Measurements from ENCODE around the gene IER2. TPM values are rescaled to one million over a fixed set of nuclear protein-coding genes. Genes with fewer than 3 reads are reported as not detected.

The IER2 gene
- total RNA-seq, 4 donors from 2014 or later = 14.5 to 52.6 (median 20.2) TPM

DNA sequence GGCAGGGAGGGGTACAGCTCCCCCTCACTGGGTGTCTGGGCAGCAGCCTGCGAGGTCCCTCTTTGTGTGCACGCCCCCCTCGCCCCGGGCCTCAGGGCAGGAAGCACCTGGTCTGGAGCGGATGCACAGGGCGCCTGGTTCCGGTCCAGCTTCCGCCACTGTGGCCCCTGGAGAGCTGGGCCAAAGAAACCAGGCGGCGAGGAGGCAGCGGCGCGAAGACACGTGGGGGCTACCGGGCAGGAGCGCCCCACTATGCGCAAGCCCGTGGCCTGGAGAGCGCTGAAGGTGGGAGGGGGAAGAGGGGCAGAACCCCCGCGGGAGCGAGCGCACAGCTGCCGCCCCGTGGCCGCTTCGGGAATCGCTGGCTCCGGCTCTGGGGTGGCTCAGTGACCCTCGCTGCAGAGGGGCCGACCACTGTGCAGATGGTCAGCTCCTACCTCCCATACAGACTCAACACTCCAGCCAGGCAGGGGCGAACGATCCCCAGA lies 45.8 kb upstream of the IER2 start:
- TF ChIP-seq, protein P1, sequence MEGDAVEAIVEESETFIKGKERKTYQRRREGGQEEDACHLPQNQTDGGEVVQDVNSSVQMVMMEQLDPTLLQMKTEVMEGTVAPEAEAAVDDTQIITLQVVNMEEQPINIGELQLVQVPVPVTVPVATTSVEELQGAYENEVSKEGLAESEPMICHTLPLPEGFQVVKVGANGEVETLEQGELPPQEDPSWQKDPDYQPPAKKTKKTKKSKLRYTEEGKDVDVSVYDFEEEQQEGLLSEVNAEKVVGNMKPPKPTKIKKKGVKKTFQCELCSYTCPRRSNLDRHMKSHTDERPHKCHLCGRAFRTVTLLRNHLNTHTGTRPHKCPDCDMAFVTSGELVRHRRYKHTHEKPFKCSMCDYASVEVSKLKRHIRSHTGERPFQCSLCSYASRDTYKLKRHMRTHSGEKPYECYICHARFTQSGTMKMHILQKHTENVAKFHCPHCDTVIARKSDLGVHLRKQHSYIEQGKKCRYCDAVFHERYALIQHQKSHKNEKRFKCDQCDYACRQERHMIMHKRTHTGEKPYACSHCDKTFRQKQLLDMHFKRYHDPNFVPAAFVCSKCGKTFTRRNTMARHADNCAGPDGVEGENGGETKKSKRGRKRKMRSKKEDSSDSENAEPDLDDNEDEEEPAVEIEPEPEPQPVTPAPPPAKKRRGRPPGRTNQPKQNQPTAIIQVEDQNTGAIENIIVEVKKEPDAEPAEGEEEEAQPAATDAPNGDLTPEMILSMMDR (IDR thresholded peaks at IDR 0.05; ENCODE audit: low read depth) = no peak

DNA sequence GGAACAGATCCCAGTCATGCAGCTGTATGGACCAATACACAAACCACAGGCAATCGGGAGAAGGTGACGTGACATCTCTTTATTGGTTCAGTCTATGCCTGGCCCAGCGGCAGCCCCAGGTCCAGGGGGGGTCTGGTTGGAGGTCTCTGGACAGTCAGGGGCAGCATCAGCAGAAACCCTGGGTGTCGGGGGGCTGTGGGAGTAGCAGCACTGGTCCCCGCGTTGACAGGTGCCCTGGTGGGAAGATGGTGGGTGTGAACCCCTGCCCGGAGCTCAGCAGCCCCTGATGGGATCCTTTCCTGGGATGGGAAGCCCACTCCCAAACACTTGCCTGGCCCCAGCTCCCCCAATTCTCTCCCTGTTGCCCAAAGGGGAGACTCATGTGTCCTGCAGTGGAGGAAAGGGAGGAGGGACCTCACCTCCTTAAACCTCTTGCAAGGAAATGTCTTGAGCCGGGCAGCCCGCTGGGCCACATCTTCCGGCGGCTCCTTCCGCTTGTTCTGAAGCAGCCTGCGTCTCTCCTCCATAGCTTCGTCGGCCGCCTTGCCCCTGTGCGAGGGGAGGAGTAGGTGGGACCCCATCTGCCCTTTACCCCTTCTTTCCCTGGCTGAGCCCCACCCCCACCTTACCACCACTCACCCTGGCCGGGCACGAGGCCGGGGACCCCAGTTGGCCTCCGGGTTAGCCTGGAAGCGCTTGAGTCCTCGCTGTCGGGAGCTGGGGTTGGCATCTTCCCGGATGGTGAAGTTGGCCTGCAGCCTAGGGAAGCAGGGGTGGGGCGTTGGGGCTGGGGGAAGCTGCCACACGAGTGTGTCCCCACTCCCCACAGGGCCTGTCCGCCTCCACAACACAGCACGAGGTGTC lies 45.1 kb upstream of the IER2 start:
- TF ChIP-seq, protein P1 (IDR thresholded peaks at IDR 0.05; ENCODE audit: low read depth) = no peak

DNA sequence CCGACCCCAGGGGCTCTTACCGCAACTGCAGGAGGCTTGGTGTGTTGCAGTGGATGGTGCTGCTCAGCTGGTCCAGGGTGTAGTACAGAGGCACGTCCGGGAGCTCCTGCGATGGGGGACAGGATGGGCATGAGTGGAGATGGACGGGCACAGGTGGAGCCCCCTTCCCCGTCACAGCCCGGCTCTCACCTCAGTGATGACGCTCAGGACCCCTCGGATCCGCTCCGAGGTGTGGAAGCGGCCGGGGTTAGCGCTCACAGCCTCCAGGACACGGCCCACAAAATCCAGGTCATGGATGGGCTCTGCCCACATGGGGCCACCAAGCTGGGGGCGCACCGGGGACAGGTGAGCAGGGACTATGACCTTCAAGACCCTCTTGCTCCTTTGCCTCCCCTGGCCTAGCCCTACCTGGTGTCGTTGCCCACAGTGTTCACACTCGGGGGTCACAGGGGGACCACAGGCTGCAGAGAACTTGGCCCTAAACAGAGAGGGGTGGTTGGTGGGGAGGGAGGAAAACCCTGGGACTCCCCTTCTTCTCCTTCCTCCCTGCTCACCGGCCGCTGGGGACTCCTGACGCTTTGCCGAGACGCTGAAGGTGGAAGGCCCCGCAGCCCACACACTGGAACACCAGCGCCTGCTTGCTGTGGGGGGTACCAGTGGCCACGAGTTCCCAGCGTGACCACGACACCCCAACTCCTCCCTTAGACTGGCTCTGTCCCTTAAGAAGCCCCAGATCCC lies 40.7 kb upstream of the IER2 start:
- TF ChIP-seq, protein P1 (IDR thresholded peaks at IDR 0.05; ENCODE audit: low read depth) = no peak

DNA sequence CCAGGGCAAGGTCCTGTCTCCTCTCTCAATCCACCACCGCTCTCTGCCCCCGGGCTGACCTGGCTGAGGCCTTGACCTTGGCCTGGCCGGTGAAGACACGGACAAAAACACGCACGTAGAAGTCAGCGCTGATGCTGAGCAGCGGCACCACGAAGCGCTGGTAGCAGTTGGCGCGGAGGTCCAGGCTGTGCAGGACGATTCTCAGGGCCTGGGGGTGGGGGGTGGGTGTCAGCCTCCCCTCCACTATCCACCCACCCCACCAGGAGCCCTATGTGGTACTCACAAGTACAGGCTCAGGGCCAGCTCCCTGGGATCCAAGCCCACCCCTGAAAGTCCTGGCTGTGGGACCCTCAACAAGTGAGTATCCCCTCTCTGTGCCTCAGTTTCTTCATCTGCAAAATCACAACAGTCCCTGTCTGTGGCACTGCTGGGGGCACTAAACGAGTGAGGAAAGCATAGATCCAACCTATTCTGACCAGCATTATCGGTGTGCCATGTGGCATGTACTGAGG lies 40.1 kb upstream of the IER2 start:
- TF ChIP-seq, protein P1 (IDR thresholded peaks at IDR 0.05; ENCODE audit: low read depth) = no peak

DNA sequence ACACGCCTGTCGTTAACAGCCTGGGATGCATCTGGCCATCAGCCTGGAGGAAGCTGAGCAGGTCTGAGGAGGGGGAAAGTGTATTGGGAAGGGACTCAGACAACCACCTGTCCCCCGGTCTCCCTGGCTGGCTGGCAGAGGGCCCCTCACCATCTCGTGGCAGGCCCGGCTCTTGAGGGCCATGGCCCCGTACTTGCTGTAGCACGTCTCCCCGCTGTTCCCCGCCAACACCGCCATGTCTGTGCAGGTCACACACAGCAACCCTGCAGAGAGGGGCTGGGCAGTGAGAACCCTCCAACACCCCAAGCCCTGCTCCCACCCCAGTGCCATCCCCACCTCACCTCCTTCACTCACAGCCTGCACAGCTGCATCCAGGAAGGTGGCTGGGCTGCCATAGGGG lies 37.7 kb upstream of the IER2 start:
- TF ChIP-seq, protein P1 (IDR thresholded peaks at IDR 0.05; ENCODE audit: low read depth) = no peak

DNA sequence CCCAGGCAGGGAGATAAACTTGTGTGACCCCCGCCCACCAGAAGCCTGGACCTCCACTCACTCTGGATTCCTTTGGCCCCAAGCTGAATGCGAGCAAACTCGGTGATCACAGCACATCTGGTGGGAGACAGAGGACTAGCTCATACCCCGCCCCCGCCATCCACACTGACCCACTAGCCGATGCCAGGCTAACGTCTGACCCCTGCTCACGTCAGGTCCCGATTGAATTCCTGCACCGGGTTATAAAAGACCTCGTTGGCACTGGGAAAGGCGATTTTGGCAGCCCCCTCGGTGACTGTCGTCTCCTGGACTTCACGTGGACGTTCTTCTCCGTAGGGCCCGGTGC lies 34.3 kb upstream of the IER2 start:
- TF ChIP-seq, protein P1 (IDR thresholded peaks at IDR 0.05; ENCODE audit: low read depth) = no peak

Data from subcutaneous adipose tissue (tissue), 4 donors.